ENCODE data around the gene AADACL2. TPM values are rescaled to one million over a fixed set of nuclear protein-coding genes. Genes with fewer than 3 reads are reported as not detected.

AADACL2 gene
- polyA plus RNA-seq, 3 donors: not detected

GRCh38 chr3:151792411-151792810 is 58.7 kb downstream of the AADACL2 start:
- no peak overlapping the region for H3K4me3 Mint-ChIP-seq
- DNase-seq: no peak
- no peak overlapping the region for H3K4me3 ChIP-seq (replicated peaks in 1 of 3; ENCODE audit: low read depth in 2 of 3, low read length in 3 of 3)
- H3K27ac Mint-ChIP-seq: no peak overlapping the region
- H3K9me3 Mint-ChIP-seq: peaks cover 0 to 8% (median 4%) of the 10 kb centered on the region in 7 donors
- H3K36me3 Mint-ChIP-seq: no peaks in the 10 kb centered on the region
- peaks cover 0 to 4% of the 10 kb centered on the region in 2 donors for H3K9me3 ChIP-seq (replicated peaks in 1 of 2; ENCODE audit: control insufficient read depth in 1 of 2, insufficient read depth in 1 of 2, low read length in 2 of 2)
- no peak overlapping the region for H3K27ac ChIP-seq (ENCODE audit: low read depth in 1 of 2, low read length in 2 of 2)
- H3K4me1 Mint-ChIP-seq: no peaks in the 10 kb centered on the region
- no CpG with 5 or more reads among the region's 2 CpGs for WGBS (ENCODE audit: insufficient coverage)
- no peaks in the 10 kb centered on the region for H3K27me3 Mint-ChIP-seq (ENCODE audit: low read depth in 3 of 3)
- no peak overlapping the region for H3K9ac ChIP-seq (ENCODE audit: insufficient read depth, low read length, poor library complexity, severe bottlenecking)
- no peaks in the 10 kb centered on the region for H4K20me1 ChIP-seq (ENCODE audit: insufficient read depth, low read length)
- no peaks in the 10 kb centered on the region for H3K36me3 ChIP-seq (replicated peaks in 1 of 2; ENCODE audit: control insufficient read depth in 1 of 2, insufficient read depth in 2 of 2, low read length in 2 of 2)
- no peak overlapping the region for H2AFZ ChIP-seq (ENCODE audit: insufficient read depth, low read depth, low read length, poor library complexity, severe bottlenecking)
- H3K27me3 ChIP-seq (ENCODE audit: control insufficient read depth in 2 of 2, insufficient read depth in 2 of 2, low read length in 2 of 2): no peaks in the 10 kb centered on the region
- no peaks in the 10 kb centered on the region for H3K4me1 ChIP-seq (ENCODE audit: control insufficient read depth in 1 of 2, insufficient read depth in 2 of 2, low read length in 2 of 2)
- TF ChIP-seq CTCF (IDR thresholded peaks at IDR 0.05): no peak
- H3K79me2 ChIP-seq (ENCODE audit: insufficient read depth, low read length): no peaks in the 10 kb centered on the region
- H3K4me2 ChIP-seq (replicated peaks; ENCODE audit: extremely low read depth, low read length, poor library complexity, severe bottlenecking): no peak overlapping the region
- intact Hi-C loops (cut with micrococcal nuclease): no loop called here

GRCh38 chr3:151793636-151794035 is 59.9 kb downstream of the AADACL2 start:
- H3K4me1 Mint-ChIP-seq: no peaks in the 10 kb centered on the region
- no peak overlapping the region for H3K27ac Mint-ChIP-seq
- H3K4me3 ChIP-seq (replicated peaks in 1 of 3; ENCODE audit: low read depth in 2 of 3, low read length in 3 of 3): no peak overlapping the region
- H3K9ac ChIP-seq (ENCODE audit: insufficient read depth, low read length, poor library complexity, severe bottlenecking): no peak overlapping the region
- H3K27ac ChIP-seq (ENCODE audit: low read depth in 1 of 2, low read length in 2 of 2): no peak overlapping the region
- 100% methylated on average over 1 of the region's 2 CpGs for WGBS (ENCODE audit: insufficient coverage)
- H3K4me1 ChIP-seq (ENCODE audit: control insufficient read depth in 1 of 2, insufficient read depth in 2 of 2, low read length in 2 of 2): no peaks in the 10 kb centered on the region
- TF ChIP-seq CTCF (IDR thresholded peaks at IDR 0.05): no peak
- H3K9me3 ChIP-seq (replicated peaks in 1 of 2; ENCODE audit: control insufficient read depth in 1 of 2, insufficient read depth in 1 of 2, low read length in 2 of 2): peaks cover 0 to 4% of the 10 kb centered on the region in 2 donors
- H3K27me3 Mint-ChIP-seq (ENCODE audit: low read depth in 3 of 3): no peaks in the 10 kb centered on the region
- no peaks in the 10 kb centered on the region for H3K36me3 ChIP-seq (replicated peaks in 1 of 2; ENCODE audit: control insufficient read depth in 1 of 2, insufficient read depth in 2 of 2, low read length in 2 of 2)
- H2AFZ ChIP-seq (ENCODE audit: insufficient read depth, low read depth, low read length, poor library complexity, severe bottlenecking): no peak overlapping the region
- H4K20me1 ChIP-seq (ENCODE audit: insufficient read depth, low read length): no peaks in the 10 kb centered on the region
- no peak for DNase-seq
- H3K79me2 ChIP-seq (ENCODE audit: insufficient read depth, low read length): no peaks in the 10 kb centered on the region
- H3K4me3 Mint-ChIP-seq: no peak overlapping the region
- H3K9me3 Mint-ChIP-seq: peaks cover 0 to 8% (median 4%) of the 10 kb centered on the region in 7 donors
- intact Hi-C loops (cut with micrococcal nuclease): no loop called here
- H3K36me3 Mint-ChIP-seq: no peaks in the 10 kb centered on the region
- H3K27me3 ChIP-seq (ENCODE audit: control insufficient read depth in 2 of 2, insufficient read depth in 2 of 2, low read length in 2 of 2): no peaks in the 10 kb centered on the region
- H3K4me2 ChIP-seq (replicated peaks; ENCODE audit: extremely low read depth, low read length, poor library complexity, severe bottlenecking): no peak overlapping the region
